CD4-positive, alpha-beta T cell (primary cell): Measurements from ENCODE around the gene RHBDD3. TPM values are rescaled to one million over a fixed set of nuclear protein-coding genes. Genes with fewer than 3 reads are reported as not detected.
A peak's percentile ranks its signal among the peaks of the same experiment; 100 is the strongest.

Source experiments
- ATAC-seq: fragments of 200-7000 bp; cut with Tn5 transposase; one replicate; pipeline ENCODE4 v1.10.0; 2022; ENCODE audit warnings: mild to moderate bottlenecking; ENCODE audit not compliant: poor library complexity
- CTCF ChIA-PET: fragments of 350-600 bp; sonication (Branson Sonifier 250); formaldehyde crosslinking; loops from one replicate; lab custom pipeline; 2021; ENCODE audit warnings: antibody characterized with exemption, inconsistent platforms; lab: Charles Lee
- POLR2A ChIA-PET: fragments of 350-600 bp; sonication (Branson Sonifier 250); formaldehyde crosslinking; loops from one replicate; lab custom pipeline; 2021; ENCODE audit warnings: antibody characterized with exemption, inconsistent platforms; lab: Charles Lee
- DNase-seq, 14 experiments: peaks; one replicate each; pipeline ENCODE4 v3.0.0-alpha.2; 2013 to 2020; ENCODE audit warnings: mixed read lengths in 2 of 14
- H3K27ac ChIP-seq, 2 donors: one replicate each; pipeline versions ENCODE4 v1.5.1 to v1.7.0; 2013; ENCODE audit warnings: low read length in 2 of 2, low read depth in 1 of 2, mild to moderate bottlenecking in 1 of 2
- H3K27me3 ChIP-seq, 2 experiments: 1 replicate in 1 of 2; 2 replicates in 1 of 2; pipeline versions ENCODE4 v1.6.1 to v1.7.0; 2013; ENCODE audit warnings: low read length in 2 of 2, control low read depth in 1 of 2, mild to moderate bottlenecking in 1 of 2, moderate library complexity in 1 of 2; ENCODE audit not compliant: insufficient read depth in 2 of 2, control insufficient read depth in 1 of 2
- H3K36me3 ChIP-seq: one replicate; pipeline ENCODE4 v1.6.1; 2013; ENCODE audit warnings: low read length, control low read depth; ENCODE audit not compliant: insufficient read depth
- H3K4me1 ChIP-seq: one replicate; pipeline ENCODE4 v1.6.1; 2013; ENCODE audit warnings: low read length, control low read depth; ENCODE audit not compliant: insufficient read depth
- H3K4me3 ChIP-seq: one replicate; pipeline ENCODE4 v1.5.1; 2013; ENCODE audit warnings: mild to moderate bottlenecking, low read length, moderate library complexity
- H3K9me3 ChIP-seq, 2 experiments: 1 replicate in 1 of 2; 2 replicates in 1 of 2; pipeline versions ENCODE4 v1.6.1 to v1.7.0; 2013; ENCODE audit warnings: low read length in 2 of 2, mild to moderate bottlenecking in 2 of 2, control low read depth in 1 of 2, moderate library complexity in 1 of 2; ENCODE audit not compliant: control insufficient read depth in 1 of 2, insufficient read depth in 1 of 2
- H3K27ac Mint-ChIP-seq: one replicate; pipeline ENCODE4 v1.8.0; 2020; ENCODE audit warnings: mixed read lengths
- H3K27me3 Mint-ChIP-seq: one replicate; pipeline ENCODE4 v1.8.0; 2021; ENCODE audit warnings: mixed read lengths
- H3K36me3 Mint-ChIP-seq: one replicate; pipeline ENCODE4 v1.8.0; 2021; ENCODE audit warnings: low read depth, mixed read lengths
- H3K4me1 Mint-ChIP-seq: one replicate; pipeline ENCODE4 v1.8.0; 2021; ENCODE audit warnings: low read depth, mixed read lengths
- H3K4me3 Mint-ChIP-seq: one replicate; pipeline ENCODE4 v1.8.0; 2020; ENCODE audit warnings: mild to moderate bottlenecking, mixed read lengths
- H3K9me3 Mint-ChIP-seq: one replicate; pipeline ENCODE4 v1.8.0; 2020; ENCODE audit warnings: mixed read lengths
- CTCF ChIP-seq: fragments of 200-600 bp; IDR thresholded peaks from one replicate; pipeline ENCODE4 v1.8.0; 2022; ENCODE audit warnings: antibody characterized with exemption, mild to moderate bottlenecking
- intact Hi-C, 2 experiments: fragments of 100-400 bp; cut with DNase I in 1 of 2; cut with micrococcal nuclease in 1 of 2; formaldehyde crosslinking; loops; one replicate each; pipeline versions ENCODE4 v1.15.1 to v1.9.0; 2023 to 2025; cut with DNase I, micrococcal nuclease
- total RNA-seq, 174 experiments: library from RNA in 2 of 174; stranded (reverse) in 2 of 174; gene quantifications; one replicate each; pipeline ENCODE4 v1.2.3 and lab custom pipeline; 2021 to 2026

The RHBDD3 gene
- total RNA-seq, 2 experiments from 2014 or later = 9.0 to 11.7 TPM

- Histone ChIP-seq H3K4me1 (no peaks in the 10 kb centered on the region), H3K27ac (no peak overlapping the region), H3K27me3 (no peaks in the 10 kb centered on the region), H3K36me3 (no peaks in the 10 kb centered on the region), H3K4me3 (no peak overlapping the region), H3K9me3 (no peaks in the 10 kb centered on the region)
- no peak for DNase-seq
- Mint-ChIP-seq H3K4me1 (no peaks in the 10 kb centered on the region), H3K36me3 (no peaks in the 10 kb centered on the region), H3K27ac (no peak overlapping the region), H3K27me3 (no peaks in the 10 kb centered on the region), H3K9me3 (no peaks in the 10 kb centered on the region), H3K4me3 (no peak overlapping the region)
- ATAC-seq = no peak
- CTCF ChIA-PET = no interaction called here
- POLR2A ChIA-PET = no interaction called here
- intact Hi-C loops = no loop called here
- TF ChIP-seq CTCF = no peak
These were observed 48.9 kb downstream of the RHBDD3 start for GRCh38 chr22:29218758-29219408.

- H3K9me3 Mint-ChIP-seq = no peaks in the 10 kb centered on the region
- H3K27me3 Mint-ChIP-seq = no peaks in the 10 kb centered on the region
- TF ChIP-seq CTCF = no peak
- no peaks in the 10 kb centered on the region for H3K36me3 ChIP-seq
- intact Hi-C loops = no loop called here
- H3K4me1 Mint-ChIP-seq = no peaks in the 10 kb centered on the region
- H3K36me3 Mint-ChIP-seq = no peaks in the 10 kb centered on the region
- no peak overlapping the region for H3K27ac ChIP-seq
- H3K9me3 ChIP-seq = no peaks in the 10 kb centered on the region
- no peak for DNase-seq
- no peak overlapping the region for H3K4me3 Mint-ChIP-seq
- H3K4me3 ChIP-seq = no peak overlapping the region
- no peaks in the 10 kb centered on the region for H3K27me3 ChIP-seq
- ATAC-seq = no peak
- ChIA-PET POLR2A (no interaction called here), CTCF (no interaction called here)
- no peaks in the 10 kb centered on the region for H3K4me1 ChIP-seq
- no peak overlapping the region for H3K27ac Mint-ChIP-seq
These were observed 49.7 kb downstream of the RHBDD3 start for GRCh38 chr22:29217827-29218757.

DNA sequence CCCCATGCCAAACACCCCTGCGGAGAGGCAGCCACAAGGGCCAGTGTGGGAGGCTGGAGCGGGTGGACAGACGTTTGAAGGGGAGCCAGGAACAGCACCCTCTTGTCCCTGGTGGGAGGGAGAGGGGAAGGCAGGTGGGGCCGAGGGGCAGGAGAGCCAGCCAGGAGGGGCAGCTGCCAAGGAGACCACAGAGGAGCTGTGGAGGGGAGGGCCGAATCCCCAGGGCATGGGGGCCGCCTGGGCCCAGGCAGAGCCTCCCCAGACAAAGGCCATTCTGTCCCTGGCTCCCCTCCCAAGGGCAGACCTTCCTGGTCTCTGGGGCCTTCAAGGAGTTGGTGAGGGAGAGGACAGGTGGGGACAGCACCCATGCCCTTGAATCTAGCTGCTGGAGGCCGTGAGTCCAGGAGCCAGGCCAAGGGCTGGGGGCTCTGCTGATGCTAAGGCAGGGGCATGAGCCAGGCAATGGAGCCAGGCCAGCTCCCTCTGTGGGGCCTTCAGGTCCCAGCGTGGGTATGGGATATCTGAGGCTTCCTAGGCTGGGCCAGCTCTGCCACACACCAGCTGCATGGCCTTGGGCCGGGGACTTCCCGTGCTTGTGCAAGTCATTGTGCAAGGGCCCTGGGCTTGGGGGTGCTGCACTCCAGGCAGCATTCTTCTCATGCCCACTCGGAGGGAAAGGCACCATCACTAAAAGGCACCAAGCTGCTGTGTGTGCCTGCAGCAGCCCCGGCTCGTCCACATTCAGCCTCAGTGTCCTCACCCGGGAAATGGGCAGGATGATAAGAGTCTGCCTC lies 50.7 kb downstream of the RHBDD3 start:
- intact Hi-C loops = no loop called here
- Mint-ChIP-seq H3K4me3 (no peak overlapping the region), H3K9me3 (no peaks in the 10 kb centered on the region), H3K27me3 (no peaks in the 10 kb centered on the region), H3K4me1 (no peaks in the 10 kb centered on the region), H3K27ac (no peak overlapping the region), H3K36me3 (no peaks in the 10 kb centered on the region)
- CTCF ChIA-PET = no interaction called here
- H3K27me3 ChIP-seq = no peaks in the 10 kb centered on the region
- no peaks in the 10 kb centered on the region for H3K36me3 ChIP-seq
- POLR2A ChIA-PET = no interaction called here
- ATAC-seq (no peak), DNase-seq (peak in 1 of 14 experiments; percentile 16)
- H3K27ac ChIP-seq = no peak overlapping the region
- H3K4me3 ChIP-seq = no peak overlapping the region
- no peaks in the 10 kb centered on the region for H3K4me1 ChIP-seq
- H3K9me3 ChIP-seq = no peaks in the 10 kb centered on the region
- no peak for TF ChIP-seq CTCF
